SU-DHL-6 (cell line): ENCODE results near the gene COL5A1.

Experiments used
- H2AFZ ChIP-seq: fragments of 200-600 bp; sonication (generic); 2 replicates; pipeline ENCODE4 v1.6.1; 2014; ENCODE audit warnings: low read depth, mild to moderate bottlenecking, moderate library complexity, mixed read lengths, antibody characterized with exemption, low read length; ENCODE audit not compliant: severe bottlenecking
- H3F3A ChIP-seq: fragments of 200-600 bp; shearing (Covaris generic); 2 replicates; pipeline ENCODE4 v1.6.0; 2016; ENCODE audit warnings: antibody characterized with exemption, mild to moderate bottlenecking; ENCODE audit not compliant: insufficient read depth
- H3K27ac ChIP-seq: fragments of 200-600 bp; sonication (generic); 2 replicates; pipeline ENCODE4 v1.5.1; 2016; ENCODE audit warnings: low read depth, mild to moderate bottlenecking, low read length, moderate library complexity, mixed read lengths
- H3K27me3 ChIP-seq: fragments of 200-600 bp; sonication (generic), shearing (Covaris generic); 2 replicates; pipeline ENCODE4 v1.6.0; 2014; ENCODE audit warnings: mild to moderate bottlenecking, low read length
- H3K36me3 ChIP-seq: fragments of 200-600 bp; sonication (generic); 2 replicates; pipeline ENCODE4 v1.6.1; 2014; ENCODE audit warnings: mild to moderate bottlenecking, low read length, mixed read lengths
- H3K4me2 ChIP-seq: fragments of 300-600, 200-600 bp; shearing (Covaris generic), sonication (generic); 2 replicates; pipeline ENCODE4 v1.6.0; 2014; ENCODE audit warnings: low read length, low read depth, mild to moderate bottlenecking; ENCODE audit not compliant: poor library complexity, severe bottlenecking
- H3K4me3 ChIP-seq: fragments of 200-600 bp; sonication (generic); 2 replicates; pipeline ENCODE4 v1.5.1; 2014; ENCODE audit warnings: antibody characterized with exemption, low read length, mild to moderate bottlenecking, mixed read lengths; ENCODE audit not compliant: insufficient read depth, poor library complexity, severe bottlenecking
- H3K79me2 ChIP-seq: fragments of 200-600 bp; sonication (generic); 2 replicates; pipeline ENCODE4 v1.6.1; 2014; ENCODE audit warnings: mild to moderate bottlenecking, low read length, moderate library complexity; ENCODE audit not compliant: insufficient read depth
- H3K9ac ChIP-seq: fragments of 200-600 bp; sonication (generic); 2 replicates; pipeline ENCODE4 v1.7.0; 2014; ENCODE audit warnings: mild to moderate bottlenecking, low read length
- H3K9me2 ChIP-seq: fragments of 200-600 bp; sonication (generic); replicated peaks from 2 replicates; pipeline ENCODE4 v1.6.1; 2014; ENCODE audit warnings: low read length; ENCODE audit not compliant: insufficient read depth
- H3K9me3 ChIP-seq: fragments of 200-600 bp; sonication (generic); 2 replicates; pipeline ENCODE4 v1.6.1; 2014; ENCODE audit warnings: low read length, mixed read lengths; ENCODE audit not compliant: insufficient read depth
- H4K20me1 ChIP-seq: fragments of 200-600 bp; sonication (generic); 2 replicates; pipeline ENCODE4 v1.6.1; 2014; ENCODE audit warnings: low read depth, mild to moderate bottlenecking, antibody characterized with exemption, low read length, moderate library complexity, mixed read lengths
- CTCF ChIP-seq: fragments of 200-600 bp; sonication (generic); IDR thresholded peaks from one replicate; pipeline ENCODE4 v1.5.1; 2017; ENCODE audit warnings: antibody characterized with exemption, mild to moderate bottlenecking, low read length, moderate library complexity; ENCODE audit not compliant: insufficient read depth, poor library complexity, severe bottlenecking
- EZH2phosphoT487 ChIP-seq: fragments of 200-600 bp; sonication (generic), shearing (Covaris generic); conservative IDR thresholded peaks from 2 replicates; pipeline ENCODE4 v1.6.1; 2018; ENCODE audit warnings: mild to moderate bottlenecking, antibody characterized with exemption, low read length, moderate library complexity, mixed read lengths

COL5A1 gene

GRCh38 chr9:134833294-134833880 is 191.8 kb downstream of the COL5A1 start:
- Histone ChIP-seq H3K27me3 (no peaks in the 10 kb centered on the region), H4K20me1 (no peaks in the 10 kb centered on the region), H3K9ac (no peak overlapping the region), H2AFZ (no peak overlapping the region), H3K79me2 (no peaks in the 10 kb centered on the region), H3F3A (no peaks in the 10 kb centered on the region), H3K4me3 (no peak overlapping the region), H3K9me3 (no peaks in the 10 kb centered on the region), H3K36me3 (no peaks in the 10 kb centered on the region), H3K9me2 (no peaks in the 10 kb centered on the region), H3K4me2 (no peak overlapping the region), H3K27ac (no peak overlapping the region)
- TF ChIP-seq CTCF (no peak), EZH2phosphoT487 (no peak)

GRCh38 chr9:134834217-134834956 is 192.8 kb downstream of the COL5A1 start:
- no peaks in the 10 kb centered on the region for H3F3A ChIP-seq
- no peak for TF ChIP-seq EZH2phosphoT487
- no peak for TF ChIP-seq CTCF
- H3K27ac ChIP-seq = no peak overlapping the region
- no peaks in the 10 kb centered on the region for H4K20me1 ChIP-seq
- H2AFZ ChIP-seq = no peak overlapping the region
- no peaks in the 10 kb centered on the region for H3K79me2 ChIP-seq
- H3K36me3 ChIP-seq = no peaks in the 10 kb centered on the region
- H3K9ac ChIP-seq = no peak overlapping the region
- no peak overlapping the region for H3K4me3 ChIP-seq
- H3K27me3 ChIP-seq = no peaks in the 10 kb centered on the region
- no peaks in the 10 kb centered on the region for H3K9me3 ChIP-seq
- no peak overlapping the region for H3K4me2 ChIP-seq
- no peaks in the 10 kb centered on the region for H3K9me2 ChIP-seq

GRCh38 chr9:134834957-134835419 is 193.4 kb downstream of the COL5A1 start:
- no peaks in the 10 kb centered on the region for H3K36me3 ChIP-seq
- no peaks in the 10 kb centered on the region for H3F3A ChIP-seq
- H3K27ac ChIP-seq = no peak overlapping the region
- H3K4me3 ChIP-seq = no peak overlapping the region
- H2AFZ ChIP-seq = no peak overlapping the region
- no peak overlapping the region for H3K9ac ChIP-seq
- H4K20me1 ChIP-seq = no peaks in the 10 kb centered on the region
- no peaks in the 10 kb centered on the region for H3K27me3 ChIP-seq
- no peaks in the 10 kb centered on the region for H3K79me2 ChIP-seq
- no peak for TF ChIP-seq EZH2phosphoT487
- no peak for TF ChIP-seq CTCF
- no peaks in the 10 kb centered on the region for H3K9me2 ChIP-seq
- H3K9me3 ChIP-seq = no peaks in the 10 kb centered on the region
- no peak overlapping the region for H3K4me2 ChIP-seq
